HepG2 (cell line): ENCODE results near the gene TUT1. TPM values are rescaled to one million over a fixed set of nuclear protein-coding genes. Genes with fewer than 3 reads are reported as not detected.

Source experiments
- GZF1 ChIP-seq: sonication (generic); formaldehyde crosslinking; IDR thresholded peaks from 2 replicates; pipeline ENCODE4 v1.5.1; 2020; ENCODE audit warnings: mild to moderate bottlenecking, missing genetic modification reagents
- KIAA2018 ChIP-seq: sonication (generic); formaldehyde crosslinking; IDR thresholded peaks from 2 replicates; pipeline ENCODE4 v1.5.0; 2020; ENCODE audit warnings: mild to moderate bottlenecking, missing genetic modification reagents, borderline replicate concordance
- SALL1 ChIP-seq: sonication (generic); formaldehyde crosslinking; IDR thresholded peaks from 2 replicates; pipeline ENCODE4 v1.8.0; 2022; ENCODE audit warnings: mild to moderate bottlenecking, missing genetic modification reagents
- SSRP1 ChIP-seq: IDR thresholded peaks from 2 replicates; pipeline ENCODE4 v1.6.1; 2016; ENCODE audit warnings: control low read depth
- ZBTB26 ChIP-seq: IDR thresholded peaks from 2 replicates; pipeline ENCODE4 v1.6.1; 2016; ENCODE audit warnings: missing compliant biosample characterization, missing genetic modification reagents, borderline replicate concordance
- ZHX2 ChIP-seq, 2 experiments: sonication (generic) in 1 of 2; formaldehyde crosslinking in 1 of 2; IDR thresholded peaks; 2 replicates each; pipeline versions ENCODE4 v1.6.1 to v1.9.0; 2014 to 2022; ENCODE audit warnings: antibody characterized with exemption in 1 of 2, borderline replicate concordance in 1 of 2, inconsistent platforms in 1 of 2, low read depth in 1 of 2, missing genetic modification reagents in 1 of 2
- ZNF33A ChIP-seq: sonication (generic); formaldehyde crosslinking; IDR thresholded peaks from 2 replicates; pipeline ENCODE4 v1.5.1; 2020; ENCODE audit warnings: missing genetic modification reagents, mild to moderate bottlenecking, moderate library complexity, borderline replicate concordance
- ZSCAN12 ChIP-seq: sonication (generic); formaldehyde crosslinking; IDR thresholded peaks from 2 replicates; pipeline ENCODE4 v1.9.0; 2021; ENCODE audit warnings: mild to moderate bottlenecking, missing genetic modification reagents
- polyA plus RNA-seq, 8 experiments: library from polyadenylated mRNA; depleted of rRNA in 3 of 8; stranded (reverse) in 7 of 8; unstranded in 1 of 8; fragments of >200 nt; fragmentation: Illumina TruSeq in 4 of 8; extraction: Trizol in 4 of 8; gene quantifications; 2 replicates each; pipeline versions ENCODE4 v1.2.1 to v1.2.3, GENCODE V29; 2011 to 2016; ENCODE audit warnings: low read depth in 4 of 8, missing spikeins in 1 of 8, mixed read lengths in 1 of 8; ENCODE audit not compliant: insufficient read depth in 1 of 8
- total RNA-seq, 5 experiments: library from RNA; depleted of rRNA; stranded (reverse); fragments of >200 nt; fragmentation: Illumina TruSeq; extraction: Trizol; gene quantifications; 2 replicates each; pipeline ENCODE4 v1.2.3, GENCODE V29; 2016; ENCODE audit warnings: low read depth in 1 of 5
- TF ChIP-seq, protein P1 (sequence below): IDR thresholded peaks from 2 replicates; pipeline ENCODE4 v1.6.1; 2016; ENCODE audit warnings: missing genetic modification reagents, missing compliant biosample characterization

Gene TUT1
- total and polyA plus RNA-seq, 2 of the 13 experiments (the other 11 are each of a cell fraction or from before 2014, with no cell fraction given), result 9.7 to 14.3 TPM

GRCh38 chr11:62547691-62548281 lies 43.5 kb downstream of the TUT1 start (continued):
- TF ChIP-seq, protein P1, sequence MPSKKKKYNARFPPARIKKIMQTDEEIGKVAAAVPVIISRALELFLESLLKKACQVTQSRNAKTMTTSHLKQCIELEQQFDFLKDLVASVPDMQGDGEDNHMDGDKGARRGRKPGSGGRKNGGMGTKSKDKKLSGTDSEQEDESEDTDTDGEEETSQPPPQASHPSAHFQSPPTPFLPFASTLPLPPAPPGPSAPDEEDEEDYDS (CRISPR knock-in tag), result peak; percentile 82
- TF ChIP-seq KIAA2018, result no peak
- peak; percentile 20; the same call in 1 of the 2 replicates for TF ChIP-seq ZBTB26 (CRISPR knock-in tag)
- 0 out of 2 replicates have a peak, but pooled peaks have one; percentile 30 for TF ChIP-seq ZHX2 (IDR thresholded peaks at IDR 0.05; ENCODE audit: low read depth)
- no peak for TF ChIP-seq ZHX2 (CRISPR knock-in tag; IDR thresholded peaks at IDR 0.05; ENCODE audit: borderline replicate concordance)
- no peak for TF ChIP-seq ZSCAN12 (CRISPR knock-in tag)
- no peak for TF ChIP-seq ZNF33A (CRISPR knock-in tag)
- TF ChIP-seq SSRP1 (CRISPR knock-in tag), result no peak
- peak; percentile 84 for TF ChIP-seq SALL1 (CRISPR knock-in tag)
- no peak for TF ChIP-seq GZF1 (CRISPR knock-in tag)
